Measurements from ENCODE around the gene ARHGEF11.
A peak's percentile ranks its signal among the peaks of the same experiment; 100 is the strongest.

ARHGEF11 gene

DNA sequence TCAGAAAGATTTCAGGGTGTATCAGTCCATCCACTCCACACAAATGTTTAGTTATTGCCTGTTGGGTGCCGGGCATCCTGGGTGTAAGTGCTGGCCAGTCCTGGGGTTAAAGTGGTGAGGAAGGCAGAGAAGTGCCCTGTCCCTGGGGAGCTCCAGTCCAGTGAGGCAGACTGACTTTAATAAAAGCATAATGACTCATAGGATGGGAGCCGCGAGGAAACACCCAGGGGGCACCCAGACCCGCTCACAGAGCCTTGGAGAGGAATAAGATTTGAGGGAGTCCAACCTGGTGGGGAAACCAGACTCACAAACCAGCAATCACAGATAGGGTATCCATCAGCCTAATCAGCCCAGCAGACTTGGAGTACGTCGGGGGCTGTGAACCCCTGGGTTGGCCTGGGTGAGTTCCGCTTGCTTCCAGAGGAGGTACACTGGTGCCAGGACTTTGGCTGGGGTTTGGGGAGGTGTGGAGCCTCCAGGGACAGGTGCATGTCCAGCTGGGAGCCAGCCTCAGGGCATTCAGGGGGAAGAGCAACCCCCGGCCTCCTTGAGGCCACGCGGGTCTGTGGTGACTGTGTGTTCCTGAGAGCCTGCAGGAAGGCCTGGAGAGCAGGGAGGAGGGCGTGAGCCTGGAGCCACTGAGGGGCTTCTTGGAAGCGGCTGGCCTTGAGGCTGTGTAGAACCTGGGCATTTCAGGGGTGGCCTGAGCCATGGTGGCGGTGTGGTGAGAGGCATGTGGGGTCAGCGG is 148.3 kb downstream of the ARHGEF11 start:
- DNase-seq (ENCODE audit: low read depth in 2 of 2, low spot score in 1 of 2): no peak

DNA sequence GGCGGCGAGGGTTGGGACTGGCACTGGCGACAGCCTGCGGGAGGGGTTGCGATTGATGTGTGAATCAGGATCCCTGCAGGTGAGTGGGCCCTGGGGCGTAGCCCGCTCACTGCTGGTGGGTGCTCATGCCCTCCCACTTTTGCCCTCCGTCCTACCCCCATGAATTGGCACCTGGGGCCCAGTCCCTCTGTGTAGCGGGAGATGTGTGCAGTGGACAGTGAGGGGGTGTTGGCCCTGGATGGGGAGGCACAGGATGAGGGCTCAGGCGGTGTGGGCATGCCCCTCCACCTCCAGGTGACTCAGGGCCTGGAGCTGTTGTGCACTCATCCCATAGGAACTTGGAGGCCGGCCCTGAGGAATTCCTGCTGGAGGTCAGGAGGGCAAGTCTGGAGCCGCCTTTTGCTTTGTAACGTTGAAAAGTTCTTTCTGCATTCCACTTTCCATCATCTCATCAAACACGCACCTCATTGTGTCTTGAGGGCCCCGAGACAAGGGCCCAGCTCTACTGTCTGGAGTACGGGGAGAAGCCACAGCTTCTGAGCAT is 149.0 kb downstream of the ARHGEF11 start:
- no peak for DNase-seq (ENCODE audit: low read depth in 2 of 2, low spot score in 1 of 2)

DNA sequence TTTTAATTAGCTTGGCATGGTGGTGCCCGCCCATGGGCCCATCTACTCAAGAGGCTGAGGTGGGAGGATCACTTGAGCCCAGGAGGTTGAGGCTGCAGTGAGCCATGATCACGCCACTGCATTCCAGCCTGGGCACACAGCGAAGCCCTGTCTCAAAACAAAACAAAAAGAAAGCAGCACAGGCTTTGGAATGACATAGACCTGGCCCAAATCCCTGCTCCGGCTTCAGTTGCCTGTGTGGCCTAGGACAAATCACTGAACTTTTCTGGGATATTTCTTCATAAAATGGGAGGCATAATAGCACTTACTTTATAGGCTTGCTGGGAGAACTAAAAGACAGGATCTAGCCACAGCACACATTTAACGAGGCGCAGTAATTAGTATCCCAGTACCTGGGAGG is 149.6 kb downstream of the ARHGEF11 start:
- DNase-seq (ENCODE audit: low read depth in 2 of 2, low spot score in 1 of 2): no peak

DNA sequence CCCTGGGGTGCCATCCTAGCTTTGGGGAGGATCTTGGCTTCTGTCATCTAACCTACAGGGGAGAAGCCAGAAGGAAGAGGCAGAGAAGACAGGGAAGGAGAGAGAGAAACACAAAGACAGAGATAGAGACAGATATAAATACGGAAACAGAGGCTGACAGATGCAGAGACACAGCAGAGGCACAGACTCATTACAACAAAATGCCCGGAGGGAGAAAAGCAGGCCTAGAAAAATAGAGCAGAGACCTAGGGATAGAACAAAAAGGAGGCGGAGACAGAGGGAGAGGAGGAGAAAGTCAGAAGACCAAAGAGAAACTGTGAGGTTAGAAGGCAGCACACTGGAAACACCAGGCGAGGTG is 150.1 kb downstream of the ARHGEF11 start:
- no peak for DNase-seq (ENCODE audit: low read depth in 2 of 2, low spot score in 1 of 2)

DNA sequence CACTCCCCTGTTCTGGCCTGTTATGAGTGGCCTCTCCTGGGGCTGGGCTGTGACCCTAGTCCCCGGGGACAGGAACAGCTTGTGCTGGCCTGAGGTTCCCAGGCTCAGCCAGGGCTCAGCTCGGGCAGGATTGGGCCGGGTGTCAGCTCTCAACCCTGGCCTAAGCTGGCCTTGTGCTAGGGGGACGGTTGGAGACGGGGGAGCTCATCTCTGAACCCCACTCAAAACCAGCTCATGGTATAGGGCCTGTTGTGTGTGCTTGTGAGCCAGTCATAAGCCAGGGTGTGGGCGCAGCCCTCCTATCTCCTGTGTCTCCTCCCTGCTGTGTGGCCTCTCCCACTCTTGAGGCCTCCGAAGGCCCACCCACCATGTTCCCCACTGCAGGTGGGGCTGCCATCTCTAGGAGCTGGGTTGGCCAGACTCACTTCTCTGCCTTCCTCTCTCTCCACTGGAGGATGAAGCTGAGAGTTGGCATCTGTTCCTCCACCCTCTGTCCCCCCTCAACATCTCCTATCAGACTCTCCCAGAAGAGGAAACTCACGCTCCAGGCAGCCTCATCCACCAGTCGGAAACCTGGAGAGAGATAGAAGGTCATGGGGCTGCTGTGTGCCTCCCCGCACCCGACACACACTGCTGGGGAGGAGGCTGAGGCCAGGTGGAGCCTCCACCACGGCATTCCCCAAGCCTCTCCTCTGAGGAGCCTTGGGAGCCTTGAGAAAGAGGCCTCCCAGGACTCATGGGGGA is 150.7 kb downstream of the ARHGEF11 start:
- DNase-seq (ENCODE audit: low read depth in 2 of 2, low spot score in 1 of 2): no peak

DNA sequence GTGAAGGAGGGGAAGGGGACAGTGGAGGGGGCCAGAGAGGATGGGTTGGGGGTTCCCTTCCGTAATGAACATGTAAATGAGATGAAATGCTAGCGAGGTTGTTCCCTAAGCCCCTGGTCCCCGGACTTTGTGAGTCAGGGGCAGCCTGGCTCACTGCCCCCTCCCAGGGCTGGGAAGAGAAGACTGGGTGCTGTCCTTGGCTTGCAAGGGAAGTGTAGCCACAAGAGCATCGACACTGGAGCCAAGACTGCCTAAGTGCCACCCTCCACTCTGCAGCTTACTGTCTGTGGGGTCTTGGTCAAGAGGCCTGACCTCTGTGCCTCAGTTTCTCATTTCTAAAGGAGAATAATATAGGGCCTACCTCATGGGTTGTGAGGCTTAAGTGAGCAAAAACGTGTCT is 151.5 kb downstream of the ARHGEF11 start:
- no peak for DNase-seq (ENCODE audit: low read depth in 2 of 2, low spot score in 1 of 2)

DNA sequence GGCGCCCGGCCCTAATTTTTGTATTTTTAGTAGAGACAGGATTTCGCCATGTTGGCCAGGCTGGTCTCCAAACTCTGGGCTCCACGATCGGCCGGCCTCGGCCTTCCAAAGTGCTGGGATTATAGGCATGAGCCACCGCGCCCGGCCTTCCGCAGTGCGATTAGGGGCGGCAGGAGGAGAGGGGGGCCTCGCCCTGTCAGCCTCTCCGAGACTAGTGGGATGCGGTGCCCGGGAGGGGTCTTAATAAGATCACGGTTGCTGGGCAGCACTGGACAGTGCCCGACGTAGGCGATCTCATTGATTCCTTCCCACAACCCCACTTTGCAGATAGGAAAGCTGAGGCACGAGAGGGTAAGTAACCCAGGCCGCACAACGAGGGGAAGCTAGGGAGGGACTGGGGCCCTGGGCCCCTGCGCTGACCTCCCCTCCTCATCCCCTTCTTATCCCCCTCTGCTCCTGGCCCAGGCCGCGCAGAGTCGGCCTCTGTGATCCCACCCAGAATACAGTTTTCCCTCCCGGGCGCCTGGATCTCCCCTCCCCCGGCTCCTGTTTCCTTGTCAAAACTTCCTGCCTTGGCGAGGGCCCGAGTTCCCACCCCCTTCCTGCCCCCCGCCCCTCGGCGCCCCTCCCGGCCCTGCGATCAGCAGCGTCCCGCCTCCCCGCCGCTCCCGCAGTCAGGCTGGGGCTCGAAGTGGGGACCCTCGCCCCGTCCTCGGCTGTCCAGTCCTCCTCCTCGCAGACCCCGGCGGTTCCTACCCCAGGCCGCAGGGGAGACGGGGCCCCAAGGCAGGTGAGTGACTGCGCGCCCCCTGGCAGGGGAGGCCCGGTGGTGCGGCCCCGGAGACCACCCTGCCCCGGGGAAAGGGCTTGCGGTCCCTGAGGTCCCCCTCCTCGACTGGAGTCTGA is 152.2 kb downstream of the ARHGEF11 start, which contains the start of gene PEAR1:
Gene PEAR1, plus strand, starts transcription at position 671 of the 906 bp plus-strand sequence. CDS start 10,209 bp downstream, outside the sequence.
- DNase-seq (ENCODE audit: low read depth in 2 of 2, low spot score in 1 of 2): no peak

DNA sequence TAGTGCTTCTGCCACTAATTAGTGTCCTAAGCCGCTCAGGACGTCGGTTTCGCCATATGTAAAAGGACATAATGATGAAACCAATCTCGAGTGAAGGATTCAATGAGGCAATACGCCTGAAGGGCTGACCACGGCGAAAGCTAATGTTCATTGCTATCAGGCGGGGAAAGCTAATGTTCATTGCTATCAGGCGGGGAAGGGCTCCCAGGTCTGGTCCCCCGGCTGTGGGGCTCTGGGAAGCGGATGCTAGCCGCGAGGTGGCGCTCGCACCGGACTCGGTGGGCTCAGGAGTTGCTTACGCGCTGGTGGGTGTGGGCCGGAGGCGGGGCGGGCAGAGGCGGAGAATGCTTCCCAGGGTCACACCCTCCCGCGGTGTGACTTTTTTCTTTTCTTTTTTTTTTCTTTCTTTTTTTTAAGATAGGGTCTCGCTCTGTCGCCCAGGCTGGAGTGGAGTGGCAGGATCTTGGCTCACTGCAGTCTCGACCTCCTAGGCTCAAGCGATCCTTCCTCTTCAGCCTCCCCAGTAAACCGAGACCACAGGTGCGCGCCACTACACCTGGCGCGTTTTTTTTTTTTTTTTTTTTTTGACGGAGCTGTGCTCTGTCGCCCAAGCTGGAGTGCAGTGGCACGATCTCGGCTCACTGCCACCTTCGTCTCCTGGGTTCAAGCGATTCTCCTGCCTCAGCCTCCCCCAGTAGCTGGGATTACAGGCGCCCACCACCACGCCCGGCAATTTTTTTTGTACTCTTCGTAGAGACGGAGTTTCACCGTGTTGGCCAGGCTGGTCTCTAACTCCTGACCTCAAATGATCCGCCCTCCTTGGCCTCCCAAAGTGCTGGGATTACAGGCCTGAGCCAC is 153.1 kb downstream of the ARHGEF11 start:
- peak; percentile 73 to 76 for DNase-seq (ENCODE audit: low read depth in 2 of 2, low spot score in 1 of 2)

DNA sequence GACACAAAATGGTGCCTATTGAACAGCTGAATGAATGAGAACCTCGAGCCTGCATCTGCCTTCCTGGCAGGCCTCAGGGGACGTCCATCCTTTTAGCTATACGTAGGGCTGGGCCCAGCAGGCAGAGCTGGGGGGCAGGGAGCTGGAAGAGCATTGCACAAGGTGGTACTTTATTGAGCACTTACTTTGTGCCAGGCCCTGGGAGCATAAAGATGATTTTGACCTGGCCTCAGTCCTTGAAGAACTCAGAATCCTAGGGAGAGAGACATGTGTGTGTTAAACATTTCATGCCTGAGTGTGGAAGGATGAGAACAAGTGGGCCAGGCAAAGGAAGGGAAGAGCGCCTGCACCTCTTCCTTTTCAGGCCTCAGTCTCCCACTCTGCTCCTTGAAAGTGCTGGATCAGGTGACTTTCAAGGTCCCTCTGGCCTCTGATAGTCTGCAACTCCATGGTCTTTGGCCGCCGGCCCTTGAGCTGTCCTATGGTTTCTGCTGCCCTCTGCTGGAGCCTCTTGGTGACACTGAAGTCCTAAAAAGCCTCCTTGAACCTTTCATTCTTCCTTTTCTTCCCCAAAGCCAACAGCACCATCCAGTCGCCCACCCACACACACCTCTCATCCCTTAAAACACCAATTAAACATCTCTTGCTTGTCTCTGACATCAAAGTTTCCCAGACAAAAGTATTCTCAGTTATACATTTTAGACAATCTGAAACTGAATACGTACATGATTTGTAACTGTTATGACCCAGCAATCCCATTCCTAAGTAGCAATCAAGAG is 155.6 kb downstream of the ARHGEF11 start:
- DNase-seq (ENCODE audit: low read depth in 2 of 2, low spot score in 1 of 2): peak; percentile 14 to 27

DNA sequence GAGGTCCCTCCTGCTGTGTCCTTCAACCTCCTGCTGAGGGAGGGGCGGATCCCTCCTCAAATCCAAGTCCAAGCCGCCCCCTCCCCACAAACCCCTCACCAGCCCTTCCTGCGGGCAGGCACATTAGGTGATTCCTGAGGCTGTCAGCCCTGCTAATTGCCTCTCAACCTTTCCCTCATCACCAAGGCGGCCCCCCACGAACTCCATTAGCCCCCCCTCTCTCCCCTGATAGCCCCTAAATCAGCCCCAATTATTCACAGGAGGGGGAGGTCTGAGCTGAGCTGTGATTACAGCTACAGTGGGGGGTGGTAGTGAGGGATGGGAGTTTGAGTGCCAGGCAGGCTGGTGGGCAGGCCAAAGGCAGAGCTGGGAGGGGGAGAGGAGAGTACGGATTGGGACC is 157.8 kb downstream of the ARHGEF11 start:
- DNase-seq (ENCODE audit: low read depth in 2 of 2, low spot score in 1 of 2): no peak

DNA sequence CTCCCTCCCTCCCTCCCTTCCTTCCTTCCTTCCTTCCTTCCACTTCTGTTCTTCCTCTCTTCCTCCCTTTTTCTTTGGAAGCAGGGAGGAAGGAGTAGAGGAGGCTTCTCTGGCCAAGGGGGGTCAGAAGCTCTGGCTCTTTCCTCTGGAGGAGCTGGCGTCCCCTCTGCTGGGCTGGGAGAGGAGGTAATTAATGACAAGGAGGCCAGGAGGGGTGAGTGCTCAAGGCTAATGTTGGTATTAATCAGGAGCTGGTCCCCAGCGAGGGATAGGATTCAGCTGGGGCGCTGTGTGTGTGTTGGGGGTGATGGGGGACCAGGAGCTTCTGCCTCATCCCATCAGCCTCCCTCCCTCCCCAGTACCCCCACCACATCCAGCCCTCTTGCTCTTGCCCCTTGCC is 158.2 kb downstream of the ARHGEF11 start:
- no peak for DNase-seq (ENCODE audit: low read depth in 2 of 2, low spot score in 1 of 2)

DNA sequence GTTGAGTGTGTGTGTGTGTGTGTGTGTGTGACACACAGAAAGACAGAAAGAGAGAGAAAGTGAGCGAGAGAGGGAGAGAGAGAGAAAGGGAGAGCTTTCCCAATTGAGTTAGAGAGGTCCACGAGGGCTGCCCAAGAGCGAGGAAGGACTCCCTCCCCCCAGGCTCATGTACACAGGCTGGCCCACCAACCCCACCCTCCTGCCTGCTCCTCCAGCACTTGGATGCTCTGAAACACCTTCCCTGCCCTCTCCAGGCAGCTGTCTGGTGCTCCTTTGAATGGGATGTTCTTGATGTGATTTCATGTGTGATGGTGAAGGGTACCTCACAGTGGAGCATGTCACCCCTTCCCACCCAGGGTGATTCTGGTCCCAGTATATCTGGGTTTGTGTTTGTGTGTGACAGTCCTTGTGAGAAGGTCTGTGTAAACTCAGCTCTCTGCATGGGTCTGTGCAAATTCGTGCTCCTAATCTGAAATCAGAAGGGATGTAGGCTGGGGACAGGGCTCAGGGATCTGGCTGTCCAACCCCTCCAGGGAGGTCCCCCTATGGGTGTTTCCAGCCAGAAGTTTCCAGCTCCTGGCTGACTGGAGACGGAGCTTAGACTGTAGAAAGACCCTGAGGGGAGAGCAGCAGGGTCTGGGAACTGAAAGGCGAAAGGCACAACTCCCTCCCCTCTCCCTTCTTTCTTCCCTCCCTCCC is 158.8 kb downstream of the ARHGEF11 start:
- DNase-seq (ENCODE audit: low read depth in 2 of 2, low spot score in 1 of 2): no peak

DNA sequence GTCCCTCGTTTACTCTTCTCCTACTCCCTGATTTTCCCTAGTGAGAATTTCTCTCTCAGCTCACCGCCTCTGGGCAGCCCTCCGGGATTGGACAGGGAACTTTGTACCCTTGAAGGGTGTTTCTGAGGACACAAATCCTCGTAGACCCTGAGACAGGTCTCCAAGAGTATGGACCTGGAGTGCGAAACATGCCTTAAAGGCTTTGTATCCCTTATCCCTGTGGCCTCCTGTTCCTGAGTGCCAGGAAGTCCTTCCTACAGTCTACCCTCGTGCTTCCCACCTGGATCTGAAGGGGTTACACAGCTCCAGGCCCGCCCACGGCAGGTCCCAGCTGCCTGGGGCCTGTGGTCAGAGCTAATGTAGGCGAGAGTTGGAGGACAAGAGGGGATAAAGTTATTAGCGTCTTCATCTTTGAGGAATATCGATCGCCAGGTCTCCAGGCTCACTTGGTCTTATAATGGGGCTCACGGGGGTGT is 159.6 kb downstream of the ARHGEF11 start:
- no peak for DNase-seq (ENCODE audit: low read depth in 2 of 2, low spot score in 1 of 2)

DNA sequence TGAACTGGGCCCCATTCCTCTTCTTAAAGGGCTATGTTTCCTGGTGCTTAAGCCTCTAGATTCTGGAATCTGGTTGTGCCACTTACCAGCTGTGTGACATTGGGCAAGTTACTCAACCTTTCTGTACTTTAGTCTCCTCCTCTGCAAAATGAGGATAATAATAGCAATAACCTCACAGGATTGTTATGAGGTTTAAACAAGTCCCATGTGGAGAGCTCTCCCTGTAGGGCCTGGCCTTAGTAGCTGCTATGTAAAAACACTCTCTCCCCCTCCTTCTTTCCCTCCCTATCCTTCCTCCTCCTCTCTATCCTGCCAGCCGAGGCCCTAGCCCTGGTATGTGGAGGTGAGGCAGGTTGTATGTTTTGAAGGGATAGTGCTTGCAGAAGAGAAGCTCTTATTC is 160.2 kb downstream of the ARHGEF11 start:
- no peak for DNase-seq (ENCODE audit: low read depth in 2 of 2, low spot score in 1 of 2)
